NCI-H345 (cell line): ENCODE results near the gene AQP5.

ENCODE experiments used
- DNase-seq: peaks from one replicate; lab custom pipeline; 2025; lab: John Stamatoyannopoulos, UW

The AQP5 gene

GRCh38 chr12:49961111-49961922 lies at the start of gene AQP5:
TSS of gene AQP5 (plus strand) at chr12:49961872. CDS start at chr12:49962018, 146 bp downstream.
- DNase-seq, result no peak

- no peak for DNase-seq
These were observed 49.1 kb upstream of the AQP5 start for GRCh38 chr12:49912345-49913255.

- DNase-seq, result no peak
These were observed 45.3 kb upstream of the AQP5 start for GRCh38 chr12:49916129-49916919.

- no peak for DNase-seq
These were observed 44.4 kb upstream of the AQP5 start for GRCh38 chr12:49917166-49917787.

GRCh38 chr12:49917788-49918173 lies 43.9 kb upstream of the AQP5 start:
- DNase-seq, result no peak

GRCh38 chr12:49920241-49920914 lies 41.3 kb upstream of the AQP5 start:
- DNase-seq, result no peak

GRCh38 chr12:49920915-49921286 lies 40.8 kb upstream of the AQP5 start:
- no peak for DNase-seq

- no peak for DNase-seq
These were observed 40.4 kb upstream of the AQP5 start for GRCh38 chr12:49921299-49921698.

GRCh38 chr12:49921936-49922335 lies 39.7 kb upstream of the AQP5 start:
- no peak for DNase-seq

- no peak for DNase-seq
These were observed 39.2 kb upstream of the AQP5 start for GRCh38 chr12:49922349-49923034.

- DNase-seq, result no peak
These were observed 38.5 kb upstream of the AQP5 start for GRCh38 chr12:49923035-49923644.

GRCh38 chr12:49923880-49924556 lies 37.7 kb upstream of the AQP5 start:
- no peak for DNase-seq

- DNase-seq, result no peak
These were observed 36.9 kb upstream of the AQP5 start for GRCh38 chr12:49924628-49925246.

GRCh38 chr12:49925433-49926204 lies 36.1 kb upstream of the AQP5 start:
- DNase-seq, result no peak

GRCh38 chr12:49928471-49928870 lies 33.2 kb upstream of the AQP5 start:
- DNase-seq, result no peak

GRCh38 chr12:49929581-49929980 lies 32.1 kb upstream of the AQP5 start:
- DNase-seq, result no peak

- DNase-seq, result no peak
These were observed 31.0 kb upstream of the AQP5 start for GRCh38 chr12:49930515-49931288.

GRCh38 chr12:49932023-49932422 lies 29.6 kb upstream of the AQP5 start:
- DNase-seq, result no peak
